Sigmoid colon (tissue), 7 donors: ENCODE measurements around the gene RAD52. TPM values are rescaled to one million over a fixed set of nuclear protein-coding genes. Genes with fewer than 3 reads are reported as not detected.

Source experiments
- DNase-seq: peaks from one replicate; pipeline ENCODE4 v3.0.0-alpha.2; 2019
- H3K27ac ChIP-seq, 4 donors: fragments of 200-600 bp; sonication (generic); one replicate each; pipeline ENCODE4 v1.5.1; 2016 to 2019; ENCODE audit warnings: mild to moderate bottlenecking in 1 of 4
- H3K27me3 ChIP-seq, 3 donors: fragments of 200-600 bp; sonication (generic); one replicate each; pipeline ENCODE4 v1.5.1; 2019; ENCODE audit warnings: mild to moderate bottlenecking in 1 of 3
- H3K36me3 ChIP-seq, 4 donors: fragments of 200-600 bp; sonication (generic); one replicate each; pipeline ENCODE4 v1.5.1; 2016 to 2019
- H3K4me1 ChIP-seq, 4 donors: fragments of 200-600 bp; sonication (generic); one replicate each; pipeline ENCODE4 v1.5.1; 2017 to 2019
- H3K4me3 ChIP-seq, 4 donors: fragments of 200-600 bp; sonication (generic); one replicate each; pipeline ENCODE4 v1.5.1; 2017 to 2019; ENCODE audit warnings: mild to moderate bottlenecking in 2 of 4, moderate library complexity in 1 of 4
- H3K9me3 ChIP-seq, 4 donors: fragments of 200-600 bp in 3 of 4; sonication (generic) in 3 of 4; one replicate each; pipeline versions ENCODE4 v1.5.1 to v1.6.1; 2013 to 2019
- EP300 ChIP-seq, 4 donors: sonication (generic); formaldehyde crosslinking; IDR thresholded peaks; one replicate each; pipeline ENCODE4 v1.6.1; 2017; ENCODE audit warnings: antibody characterized with exemption in 4 of 4
- POLR2A ChIP-seq, 2 donors: fragments of 450-650 bp; IDR thresholded peaks; one replicate each; pipeline ENCODE4 v1.6.1; 2016; ENCODE audit warnings: antibody characterized with exemption in 2 of 2, mild to moderate bottlenecking in 2 of 2, moderate library complexity in 2 of 2
- POLR2AphosphoS5 ChIP-seq, 4 donors: sonication (generic); formaldehyde crosslinking; IDR thresholded peaks; one replicate each; pipeline ENCODE4 v1.6.1; 2017; ENCODE audit warnings: antibody characterized with exemption in 4 of 4
- WGBS, 2 donors: extraction: QIAGEN DNeasy Blood & Tissue Kit; methylation state at CpG; one replicate each; pipeline ENCODE4 v1.1.7; 2013; 5-methylcytosine and 5-hydroxymethylcytosine counted together
- intact Hi-C: fragments of 100-400 bp; cut with DNase I; formaldehyde crosslinking; loops from one replicate; pipeline ENCODE4 v1.15.1; 2023
- polyA plus RNA-seq, 3 donors: library from polyadenylated mRNA; stranded (reverse); fragments of 200-250 nt; gene quantifications; one replicate each; pipeline ENCODE4 v1.2.3, GENCODE V29; 2013
- total RNA-seq, 4 donors: library from RNA; depleted of rRNA; stranded (reverse); fragments of >200 nt; gene quantifications; one replicate each; pipeline ENCODE4 v1.1.0, GENCODE V29; 2016
- TF ChIP-seq, protein P1 (sequence below), 4 experiments: fragments of 450-650 bp in 3 of 4; fragments of 200-600 bp in 1 of 4; IDR thresholded peaks; one replicate each; pipeline ENCODE4 v1.5.1; 2016 to 2019; ENCODE audit warnings: antibody characterized with exemption in 4 of 4, mild to moderate bottlenecking in 3 of 4, moderate library complexity in 2 of 4
- donor health status: healthy with polysubstance abuse.
- donor health status: Bipolar disorder and iron deficiency.
- donor health status: healthy.

Gene RAD52
- total and polyA plus RNA-seq, 7 donors: 6.0 to 41.8 (median 13.8) TPM

DNA sequence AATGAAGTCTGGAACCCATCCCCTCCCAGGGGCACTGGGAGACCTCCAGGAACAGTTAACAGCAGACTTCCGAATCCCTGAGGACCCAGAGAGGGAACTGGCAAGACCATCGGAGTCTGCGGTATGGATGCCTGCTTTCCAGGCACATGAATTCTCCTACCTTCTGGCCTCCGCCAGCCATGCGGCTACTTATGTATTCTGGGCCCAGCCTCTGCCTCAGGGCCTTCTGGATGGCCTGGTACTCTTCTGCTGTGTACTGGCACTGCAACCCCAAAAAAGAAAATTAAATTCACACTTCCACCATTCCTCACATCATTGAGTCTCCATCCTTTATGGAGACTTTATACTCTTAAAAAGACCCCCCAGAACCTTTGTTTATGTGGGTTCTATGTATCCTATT, 18.4 kb downstream of the RAD52 start:
- 97 to 98% methylated on average over 5 of the region's 5 CpGs for whole genome bisulfite sequencing, 2 donors
- no peak for DNase-seq
- no peak overlapping the region for H3K4me3 ChIP-seq
- no peaks in the 10 kb centered on the region for H3K4me1 ChIP-seq
- H3K36me3 ChIP-seq: peaks cover 12 to 59% (median 30%) of the 10 kb centered on the region in 4 donors
- intact Hi-C loops: no loop called here
- TF ChIP-seq POLR2A (IDR thresholded peaks at IDR 0.05) (no peak), EP300 (IDR thresholded peaks at IDR 0.05) (no peak), POLR2AphosphoS5 (IDR thresholded peaks at IDR 0.05) (no peak)
- TF ChIP-seq, protein P1, sequence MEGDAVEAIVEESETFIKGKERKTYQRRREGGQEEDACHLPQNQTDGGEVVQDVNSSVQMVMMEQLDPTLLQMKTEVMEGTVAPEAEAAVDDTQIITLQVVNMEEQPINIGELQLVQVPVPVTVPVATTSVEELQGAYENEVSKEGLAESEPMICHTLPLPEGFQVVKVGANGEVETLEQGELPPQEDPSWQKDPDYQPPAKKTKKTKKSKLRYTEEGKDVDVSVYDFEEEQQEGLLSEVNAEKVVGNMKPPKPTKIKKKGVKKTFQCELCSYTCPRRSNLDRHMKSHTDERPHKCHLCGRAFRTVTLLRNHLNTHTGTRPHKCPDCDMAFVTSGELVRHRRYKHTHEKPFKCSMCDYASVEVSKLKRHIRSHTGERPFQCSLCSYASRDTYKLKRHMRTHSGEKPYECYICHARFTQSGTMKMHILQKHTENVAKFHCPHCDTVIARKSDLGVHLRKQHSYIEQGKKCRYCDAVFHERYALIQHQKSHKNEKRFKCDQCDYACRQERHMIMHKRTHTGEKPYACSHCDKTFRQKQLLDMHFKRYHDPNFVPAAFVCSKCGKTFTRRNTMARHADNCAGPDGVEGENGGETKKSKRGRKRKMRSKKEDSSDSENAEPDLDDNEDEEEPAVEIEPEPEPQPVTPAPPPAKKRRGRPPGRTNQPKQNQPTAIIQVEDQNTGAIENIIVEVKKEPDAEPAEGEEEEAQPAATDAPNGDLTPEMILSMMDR (IDR thresholded peaks at IDR 0.05): no peak
- H3K27me3 ChIP-seq: no peaks in the 10 kb centered on the region
- H3K9me3 ChIP-seq: no peaks in the 10 kb centered on the region
- H3K27ac ChIP-seq: no peak overlapping the region

DNA sequence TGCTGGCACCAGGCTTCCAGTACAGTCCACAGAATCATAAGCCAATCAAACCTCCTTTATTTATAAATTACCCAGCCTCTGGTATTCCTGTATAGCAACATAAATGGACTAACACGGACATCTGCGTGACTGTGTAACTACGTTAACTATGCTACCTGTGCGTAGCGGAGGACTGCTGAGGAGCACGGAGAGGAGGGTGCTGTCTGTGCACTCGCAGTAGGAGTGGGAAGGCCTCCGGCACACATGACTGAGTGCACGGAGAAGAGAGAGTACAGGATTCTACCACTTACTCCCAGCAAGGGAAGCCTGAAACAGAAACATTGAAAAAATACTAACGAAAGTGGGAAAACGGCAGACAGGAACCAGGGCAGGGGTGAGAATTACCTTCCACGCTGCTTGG, 22.9 kb downstream of the RAD52 start:
- Histone ChIP-seq H3K36me3 (peaks cover 20 to 99% (median 32%) of the 10 kb centered on the region in 4 donors), H3K9me3 (no peaks in the 10 kb centered on the region), H3K4me1 (no peaks in the 10 kb centered on the region), H3K27me3 (no peaks in the 10 kb centered on the region), H3K27ac (no peak overlapping the region), H3K4me3 (no peak overlapping the region)
- no peak for DNase-seq
- 89% methylated on average over 12 of the region's 12 CpGs for WGBS, 2 donors
- intact Hi-C loops: no loop called here
- TF ChIP-seq EP300 (IDR thresholded peaks at IDR 0.05) (no peak), POLR2AphosphoS5 (IDR thresholded peaks at IDR 0.05) (no peak), POLR2A (IDR thresholded peaks at IDR 0.05) (no peak)
- TF ChIP-seq, protein P1 (IDR thresholded peaks at IDR 0.05): no peak

DNA sequence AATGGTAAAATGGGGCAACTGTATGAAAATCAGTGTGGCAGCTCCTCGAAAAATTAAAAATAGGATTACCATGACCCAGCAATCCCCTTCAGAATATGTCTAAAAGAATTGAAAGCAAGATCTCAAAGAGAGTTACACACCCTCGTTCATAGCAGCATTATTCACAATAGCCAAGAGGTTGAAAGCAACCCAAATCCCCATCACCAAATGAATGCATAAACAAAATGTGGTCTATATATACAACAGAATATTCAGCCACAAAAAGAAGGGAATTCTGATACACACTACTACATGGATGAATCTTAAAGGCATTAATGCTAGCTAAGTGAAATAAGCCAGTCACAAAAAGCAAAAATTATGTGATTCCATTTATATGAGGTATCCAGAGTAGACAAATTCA, 27.2 kb downstream of the RAD52 start:
- no peak for DNase-seq
- H3K4me3 ChIP-seq: no peak overlapping the region
- WGBS, 2 donors: 77 to 79% methylated on average over 2 of the region's 2 CpGs
- TF ChIP-seq, protein P1 (IDR thresholded peaks at IDR 0.05): no peak
- TF ChIP-seq POLR2A (IDR thresholded peaks at IDR 0.05): no peak
- peaks cover 5 to 83% (median 12%) of the 10 kb centered on the region in 4 donors for H3K36me3 ChIP-seq
- H3K27ac ChIP-seq: no peak overlapping the region
- H3K4me1 ChIP-seq: no peaks in the 10 kb centered on the region
- H3K9me3 ChIP-seq: no peaks in the 10 kb centered on the region
- no peaks in the 10 kb centered on the region for H3K27me3 ChIP-seq
- intact Hi-C loops: no loop called here

DNA sequence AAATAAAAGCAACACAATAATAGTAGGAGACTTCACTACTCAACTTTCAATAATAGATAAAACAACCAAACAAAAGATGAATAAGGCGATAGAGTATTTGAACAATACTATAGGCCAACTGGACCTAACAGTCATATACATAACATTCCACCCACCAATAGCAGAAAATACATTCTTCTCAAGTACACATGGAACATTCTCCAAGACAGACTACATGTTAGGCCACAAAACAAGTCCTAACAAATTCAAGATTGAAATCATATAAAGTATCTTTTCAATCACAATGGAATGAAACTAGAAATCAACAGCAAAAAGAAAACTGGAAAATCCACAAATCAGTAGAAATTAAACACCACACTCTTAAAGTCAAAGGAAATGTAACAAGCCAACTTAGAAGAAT, 28.8 kb downstream of the RAD52 start:
- H3K36me3 ChIP-seq: peaks cover 18 to 83% (median 21%) of the 10 kb centered on the region in 4 donors
- no peaks in the 10 kb centered on the region for H3K9me3 ChIP-seq
- intact Hi-C loops: no loop called here
- no peak overlapping the region for H3K27ac ChIP-seq
- no peaks in the 10 kb centered on the region for H3K27me3 ChIP-seq
- no peak overlapping the region for H3K4me3 ChIP-seq
- no peaks in the 10 kb centered on the region for H3K4me1 ChIP-seq
- DNase-seq: no peak
- 96 to 97% methylated on average over 1 of the region's 1 CpG for WGBS, 2 donors
- no peak for TF ChIP-seq POLR2A (IDR thresholded peaks at IDR 0.05)
- TF ChIP-seq EP300 (IDR thresholded peaks at IDR 0.05): no peak
- TF ChIP-seq, protein P1 (IDR thresholded peaks at IDR 0.05): no peak
- TF ChIP-seq POLR2AphosphoS5 (IDR thresholded peaks at IDR 0.05): no peak

DNA sequence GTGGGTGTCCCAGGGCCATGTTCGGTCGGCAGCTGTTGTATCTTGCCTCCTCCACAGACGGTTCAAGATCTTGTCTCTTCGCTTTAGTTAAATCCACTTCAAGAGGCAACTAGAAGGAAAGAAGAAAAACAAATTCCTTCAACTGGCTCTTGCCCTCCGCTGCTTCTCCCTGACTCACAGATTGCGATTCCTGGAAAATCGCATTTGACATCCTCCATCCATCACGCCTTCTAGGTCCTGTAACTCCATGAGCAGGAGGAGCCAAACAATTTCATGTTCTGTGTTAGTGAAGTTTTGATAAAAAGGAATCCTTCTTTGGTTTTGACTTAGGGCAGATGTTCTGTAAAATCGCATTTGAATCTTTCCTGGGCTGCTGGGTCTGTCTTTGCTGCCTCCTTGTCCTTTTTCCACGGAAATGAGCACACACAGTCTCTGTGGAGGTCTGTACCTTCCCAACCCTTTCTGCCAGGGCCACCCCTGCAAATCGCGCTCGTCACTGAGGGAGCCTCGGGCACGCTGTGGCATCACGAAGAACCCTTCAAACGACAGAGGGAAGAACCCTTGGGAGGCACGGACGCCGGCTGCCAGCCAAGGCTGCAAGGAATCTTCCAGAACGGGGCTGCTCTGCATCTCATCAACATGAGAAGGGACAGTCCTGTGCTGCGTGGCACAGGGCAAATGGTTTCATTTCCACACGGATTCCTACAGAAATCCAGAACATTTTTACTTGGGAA, 32.6 kb downstream of the RAD52 start:
- Histone ChIP-seq H3K9me3 (no peaks in the 10 kb centered on the region), H3K36me3 (peaks cover 17 to 81% (median 37%) of the 10 kb centered on the region in 4 donors), H3K27me3 (no peaks in the 10 kb centered on the region), H3K27ac (no peak overlapping the region), H3K4me1 (no peaks in the 10 kb centered on the region), H3K4me3 (no peak overlapping the region)
- intact Hi-C loops: no loop called here
- DNase-seq: no peak
- 88 to 95% methylated on average over 23 of the region's 23 CpGs for WGBS, 2 donors
- TF ChIP-seq, protein P1 (IDR thresholded peaks at IDR 0.05): no peak
- TF ChIP-seq EP300 (IDR thresholded peaks at IDR 0.05): no peak
- no peak for TF ChIP-seq POLR2AphosphoS5 (IDR thresholded peaks at IDR 0.05)
- no peak for TF ChIP-seq POLR2A (IDR thresholded peaks at IDR 0.05)
